Endothelial cell (in vitro differentiated cells): ENCODE results near the gene GFOD1. TPM values are rescaled to one million over a fixed set of nuclear protein-coding genes. Genes with fewer than 3 reads are reported as not detected.

Experiments used
- DNase-seq: peaks from one replicate; pipeline ENCODE4 v3.0.0; 2021; ENCODE audit warnings: low spot score
- H3K27ac Mint-ChIP-seq: one replicate; pipeline ENCODE4 v1.8.0; 2021; ENCODE audit warnings: mixed read lengths, inconsistent platforms; ENCODE audit not compliant: unreplicated experiment
- H3K27me3 Mint-ChIP-seq: one replicate; pipeline ENCODE4 v1.8.0; 2021; ENCODE audit warnings: mild to moderate bottlenecking, moderate library complexity, mixed read lengths, inconsistent platforms; ENCODE audit not compliant: unreplicated experiment
- H3K36me3 Mint-ChIP-seq: one replicate; pipeline ENCODE4 v1.8.0; 2021; ENCODE audit warnings: mild to moderate bottlenecking, low read depth, mixed read lengths, inconsistent platforms; ENCODE audit not compliant: unreplicated experiment
- H3K4me1 Mint-ChIP-seq: one replicate; pipeline ENCODE4 v1.8.0; 2021; ENCODE audit warnings: mild to moderate bottlenecking, mixed read lengths, inconsistent platforms; ENCODE audit not compliant: unreplicated experiment
- H3K4me3 Mint-ChIP-seq: one replicate; pipeline ENCODE4 v1.8.0; 2021; ENCODE audit warnings: mild to moderate bottlenecking, mixed read lengths, inconsistent platforms; ENCODE audit not compliant: unreplicated experiment
- H3K9me3 Mint-ChIP-seq: one replicate; pipeline ENCODE4 v1.8.0; 2021; ENCODE audit warnings: mixed read lengths, inconsistent platforms; ENCODE audit not compliant: unreplicated experiment
- total RNA-seq: library from RNA; stranded (reverse); fragmentation: NEBNext Ultra II Directional; extraction: Animal tissue kit (Norgen Biotek cat#: 25700); gene quantifications from one replicate; pipeline ENCODE4 v1.2.1, GENCODE V29; 2021; ENCODE audit not compliant: unreplicated experiment
- TF ChIP-seq, protein P1 (sequence below): fragments of 200-600 bp; sonication (generic); IDR thresholded peaks from one replicate; pipeline ENCODE4 v1.5.0; 2021; ENCODE audit warnings: antibody characterized with exemption; ENCODE audit not compliant: unreplicated experiment

The GFOD1 gene
- total RNA-seq, 1 donor from 2014 or later = 47.6 TPM

DNA sequence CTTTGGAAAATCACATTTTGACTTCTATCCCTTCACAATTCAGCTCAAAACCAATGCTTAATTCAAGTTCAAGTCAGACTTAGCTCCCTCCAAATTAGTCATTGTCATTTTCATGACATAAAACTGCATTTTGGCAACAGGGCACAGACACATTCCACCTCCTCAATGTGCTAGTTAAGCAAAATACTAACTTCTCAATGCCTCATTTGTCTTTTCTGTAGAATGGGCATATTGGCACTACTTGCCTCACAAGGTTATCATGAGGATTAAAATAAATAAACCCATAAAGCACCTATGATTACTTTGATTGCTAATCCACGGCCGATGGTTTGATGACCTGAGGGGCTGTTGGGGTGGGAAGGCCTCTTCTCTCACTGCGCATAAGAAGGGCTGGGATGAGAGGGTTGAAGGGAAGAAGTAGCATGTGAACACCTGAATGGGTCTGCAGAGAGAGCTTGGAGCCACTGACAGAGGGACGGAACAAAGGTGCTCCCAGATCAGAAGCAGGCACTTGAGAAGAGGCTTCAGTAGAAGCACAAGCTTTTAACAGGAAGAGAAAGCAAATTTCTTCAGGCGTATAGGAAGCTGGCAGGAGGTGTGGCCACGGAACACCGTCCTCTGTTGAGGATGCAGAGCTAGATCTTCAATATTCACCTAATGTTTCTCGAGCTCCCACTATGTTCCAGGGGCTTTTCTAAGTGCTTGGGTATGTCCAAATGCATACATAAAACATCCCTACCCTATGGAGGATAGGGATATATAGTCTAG lies 147.4 kb downstream of the GFOD1 start:
- DNase-seq = no peak
- no peaks in the 10 kb centered on the region for H3K9me3 Mint-ChIP-seq
- peaks cover 8% of the 10 kb centered on the region for H3K36me3 Mint-ChIP-seq
- TF ChIP-seq, protein P1, sequence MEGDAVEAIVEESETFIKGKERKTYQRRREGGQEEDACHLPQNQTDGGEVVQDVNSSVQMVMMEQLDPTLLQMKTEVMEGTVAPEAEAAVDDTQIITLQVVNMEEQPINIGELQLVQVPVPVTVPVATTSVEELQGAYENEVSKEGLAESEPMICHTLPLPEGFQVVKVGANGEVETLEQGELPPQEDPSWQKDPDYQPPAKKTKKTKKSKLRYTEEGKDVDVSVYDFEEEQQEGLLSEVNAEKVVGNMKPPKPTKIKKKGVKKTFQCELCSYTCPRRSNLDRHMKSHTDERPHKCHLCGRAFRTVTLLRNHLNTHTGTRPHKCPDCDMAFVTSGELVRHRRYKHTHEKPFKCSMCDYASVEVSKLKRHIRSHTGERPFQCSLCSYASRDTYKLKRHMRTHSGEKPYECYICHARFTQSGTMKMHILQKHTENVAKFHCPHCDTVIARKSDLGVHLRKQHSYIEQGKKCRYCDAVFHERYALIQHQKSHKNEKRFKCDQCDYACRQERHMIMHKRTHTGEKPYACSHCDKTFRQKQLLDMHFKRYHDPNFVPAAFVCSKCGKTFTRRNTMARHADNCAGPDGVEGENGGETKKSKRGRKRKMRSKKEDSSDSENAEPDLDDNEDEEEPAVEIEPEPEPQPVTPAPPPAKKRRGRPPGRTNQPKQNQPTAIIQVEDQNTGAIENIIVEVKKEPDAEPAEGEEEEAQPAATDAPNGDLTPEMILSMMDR = no peak
- H3K4me3 Mint-ChIP-seq = no peak overlapping the region
- H3K27ac Mint-ChIP-seq = no peak overlapping the region
- peaks cover 12% of the 10 kb centered on the region for H3K4me1 Mint-ChIP-seq
- no peaks in the 10 kb centered on the region for H3K27me3 Mint-ChIP-seq

DNA sequence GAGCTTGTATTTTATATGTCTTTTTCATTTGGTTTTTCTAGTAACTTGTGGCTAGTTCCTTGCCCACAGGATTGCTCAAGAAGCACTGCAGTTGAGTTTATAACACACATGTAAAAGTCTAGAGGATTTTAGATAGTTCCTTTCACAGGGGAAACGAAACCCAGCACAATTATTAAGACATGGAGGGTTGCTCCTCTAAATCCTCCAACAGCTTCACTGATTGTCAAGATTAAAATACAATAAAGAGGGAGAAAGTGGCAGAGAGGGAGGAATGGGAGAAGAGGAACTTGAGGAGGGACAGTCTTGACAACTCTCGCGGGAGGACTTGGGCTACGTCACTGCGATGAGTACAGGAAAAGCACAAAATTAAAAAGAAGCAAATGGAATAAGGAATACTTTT lies 149.4 kb downstream of the GFOD1 start:
- TF ChIP-seq, protein P1 = no peak
- no peak for DNase-seq
- H3K27ac Mint-ChIP-seq = no peak overlapping the region
- peaks cover 18% of the 10 kb centered on the region for H3K4me1 Mint-ChIP-seq
- no peaks in the 10 kb centered on the region for H3K27me3 Mint-ChIP-seq
- H3K9me3 Mint-ChIP-seq = no peaks in the 10 kb centered on the region
- H3K4me3 Mint-ChIP-seq = no peak overlapping the region
- peaks cover 8% of the 10 kb centered on the region for H3K36me3 Mint-ChIP-seq

DNA sequence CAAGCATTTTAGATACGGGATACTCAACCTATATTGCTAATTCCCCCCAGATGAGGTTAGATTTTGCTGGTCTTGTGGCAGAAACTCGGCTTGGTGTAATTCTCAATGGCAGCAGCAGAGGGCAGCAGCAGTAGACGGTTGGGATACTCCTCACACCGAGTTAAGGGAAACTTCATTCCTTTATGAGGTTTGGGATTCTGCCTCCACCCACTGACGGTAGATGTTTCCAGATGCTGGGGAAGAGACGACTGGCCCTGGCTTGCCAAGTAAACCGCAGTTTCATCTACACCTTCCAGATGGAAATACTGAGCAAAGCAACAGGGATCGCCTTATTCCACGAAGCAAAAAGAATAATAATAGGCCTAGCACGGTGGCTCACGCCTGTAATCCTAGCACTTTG lies 150.8 kb downstream of the GFOD1 start:
- DNase-seq = peak; percentile 91
- H3K4me1 Mint-ChIP-seq = peaks cover 18% of the 10 kb centered on the region
- no peaks in the 10 kb centered on the region for H3K9me3 Mint-ChIP-seq
- no peak overlapping the region for H3K27ac Mint-ChIP-seq
- no peaks in the 10 kb centered on the region for H3K27me3 Mint-ChIP-seq
- H3K4me3 Mint-ChIP-seq = no peak overlapping the region
- TF ChIP-seq, protein P1 = peak; percentile 98
- H3K36me3 Mint-ChIP-seq = peaks cover 4% of the 10 kb centered on the region

DNA sequence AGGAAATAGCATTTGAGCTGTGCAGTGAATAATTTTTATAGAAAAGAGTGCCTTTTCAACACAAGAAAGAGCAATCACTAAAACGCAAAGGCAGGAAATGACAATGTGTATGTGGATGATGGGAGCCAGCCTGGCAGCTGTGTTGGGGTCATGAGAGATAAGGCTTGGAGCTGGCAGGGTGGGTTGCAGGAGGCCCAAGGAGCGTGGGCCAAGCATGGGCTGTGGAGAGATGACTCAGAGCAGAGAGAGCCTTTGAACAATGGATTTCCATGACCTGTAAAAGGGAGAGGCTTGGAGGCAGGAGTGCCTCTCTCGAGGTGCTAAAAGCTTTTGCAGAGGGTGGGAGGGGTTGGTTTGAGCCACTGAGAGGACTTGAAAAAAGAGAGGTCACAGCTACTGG lies 152.4 kb downstream of the GFOD1 start:
- no peak for DNase-seq
- peaks cover 15% of the 10 kb centered on the region for H3K4me1 Mint-ChIP-seq
- no peaks in the 10 kb centered on the region for H3K36me3 Mint-ChIP-seq
- H3K27ac Mint-ChIP-seq = peak overlapping the region; percentile 72
- no peaks in the 10 kb centered on the region for H3K9me3 Mint-ChIP-seq
- H3K27me3 Mint-ChIP-seq = no peaks in the 10 kb centered on the region
- H3K4me3 Mint-ChIP-seq = no peak overlapping the region
- TF ChIP-seq, protein P1 = no peak

DNA sequence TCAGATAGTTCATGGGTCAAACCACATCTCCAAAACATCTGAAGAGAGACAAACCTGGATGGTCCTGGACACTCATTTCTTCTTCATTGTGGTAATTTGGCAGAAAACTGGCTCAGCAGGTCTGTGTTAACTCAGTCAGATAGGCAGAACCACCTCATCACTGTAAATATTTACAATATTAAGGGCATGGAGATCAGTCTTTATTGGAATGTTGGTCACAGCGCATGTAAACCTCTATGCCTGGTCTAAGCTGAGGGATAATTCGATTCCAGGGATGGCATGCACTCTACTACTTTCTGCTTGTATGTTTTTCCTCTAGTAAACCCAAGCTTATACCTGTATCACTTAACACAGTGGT lies 155.1 kb downstream of the GFOD1 start:
- no peak for DNase-seq

More for the DNA sequence above, 155.1 kb downstream of the GFOD1 start:
- Mint-ChIP-seq H3K27me3 (no peaks in the 10 kb centered on the region), H3K4me1 (peaks cover 17% of the 10 kb centered on the region), H3K4me3 (no peak overlapping the region), H3K9me3 (no peaks in the 10 kb centered on the region), H3K27ac (no peak overlapping the region), H3K36me3 (peaks cover 3% of the 10 kb centered on the region)
- TF ChIP-seq, protein P1 = no peak
